HepG2 (cell line): ENCODE measurements around the gene TMOD3. TPM values are rescaled to one million over a fixed set of nuclear protein-coding genes. Genes with fewer than 3 reads are reported as not detected.

Experiments used
- CCDC6 ChIP-seq: sonication (generic); formaldehyde crosslinking; IDR thresholded peaks from 2 replicates; pipeline ENCODE4 v1.8.1; 2022; ENCODE audit warnings: mild to moderate bottlenecking, missing genetic modification reagents, moderate library complexity
- DBP ChIP-seq: sonication (generic); formaldehyde crosslinking; IDR thresholded peaks from 2 replicates; pipeline ENCODE4 v1.4.0; 2020; ENCODE audit warnings: missing genetic modification reagents; ENCODE audit errors: not compliant biosample characterization
- ELK4 ChIP-seq: sonication (generic); formaldehyde crosslinking; IDR thresholded peaks from 2 replicates; pipeline ENCODE4 v1.9.0; 2021; ENCODE audit warnings: missing genetic modification reagents, borderline replicate concordance
- HNRNPK ChIP-seq: fragments of 200-400 bp; formaldehyde crosslinking; IDR thresholded peaks from 2 replicates; pipeline ENCODE4 v1.6.1; 2018; ENCODE audit warnings: low read length, low read depth, moderate library complexity, mild to moderate bottlenecking; ENCODE audit not compliant: poor library complexity, severe bottlenecking
- MLXIP ChIP-seq: sonication (generic); formaldehyde crosslinking; IDR thresholded peaks from 2 replicates; pipeline ENCODE4 v1.9.0; 2021; ENCODE audit warnings: missing genetic modification reagents, borderline replicate concordance
- NCOR1 ChIP-seq: fragments of 200-600 bp; sonication (generic); IDR thresholded peaks from 2 replicates; pipeline ENCODE4 v1.7.0; 2017; ENCODE audit warnings: antibody characterized with exemption, low read length, borderline replicate concordance
- ZC3H4 ChIP-seq: sonication (generic); formaldehyde crosslinking; IDR thresholded peaks from 2 replicates; pipeline ENCODE4 v1.4.0; 2020; ENCODE audit warnings: missing genetic modification reagents, borderline replicate concordance
- ZNF136 ChIP-seq: sonication (generic); formaldehyde crosslinking; IDR thresholded peaks from 2 replicates; pipeline ENCODE4 v1.8.1; 2022; ENCODE audit warnings: low read depth, mild to moderate bottlenecking, moderate library complexity, missing genetic modification reagents
- ZNF142 ChIP-seq: sonication (generic); formaldehyde crosslinking; IDR thresholded peaks from 2 replicates; pipeline ENCODE4 v1.4.0; 2020; ENCODE audit warnings: missing genetic modification reagents
- ZNF317 ChIP-seq: sonication (generic); formaldehyde crosslinking; IDR thresholded peaks from 2 replicates; pipeline ENCODE4 v1.5.0; 2020; ENCODE audit warnings: mild to moderate bottlenecking, missing genetic modification reagents
- ZNF441 ChIP-seq: sonication (generic); formaldehyde crosslinking; IDR thresholded peaks from 2 replicates; pipeline ENCODE4 v1.7.0; 2021; ENCODE audit warnings: missing genetic modification reagents, borderline replicate concordance
- ZNF639 ChIP-seq: conservative IDR thresholded peaks from 2 replicates; pipeline ENCODE4 v1.6.1; 2018; ENCODE audit warnings: missing genetic modification reagents
- ZNF775 ChIP-seq: sonication (generic); formaldehyde crosslinking; IDR thresholded peaks from 2 replicates; pipeline ENCODE4 v1.4.0; 2020; ENCODE audit warnings: missing genetic modification reagents, mild to moderate bottlenecking, moderate library complexity, borderline replicate concordance
- ZNF878 ChIP-seq: sonication (generic); formaldehyde crosslinking; IDR thresholded peaks from 2 replicates; pipeline ENCODE4 v1.8.1; 2023; ENCODE audit warnings: mild to moderate bottlenecking, missing genetic modification reagents, moderate library complexity
- polyA plus RNA-seq, 8 experiments: library from polyadenylated mRNA; depleted of rRNA in 3 of 8; stranded (reverse) in 7 of 8; unstranded in 1 of 8; fragments of >200 nt; fragmentation: Illumina TruSeq in 4 of 8; extraction: Trizol in 4 of 8; gene quantifications; 2 replicates each; pipeline versions ENCODE4 v1.2.1 to v1.2.3, GENCODE V29; 2011 to 2016; ENCODE audit warnings: low read depth in 4 of 8, missing spikeins in 1 of 8, mixed read lengths in 1 of 8; ENCODE audit not compliant: insufficient read depth in 1 of 8
- total RNA-seq, 5 experiments: library from RNA; depleted of rRNA; stranded (reverse); fragments of >200 nt; fragmentation: Illumina TruSeq; extraction: Trizol; gene quantifications; 2 replicates each; pipeline ENCODE4 v1.2.3, GENCODE V29; 2016; ENCODE audit warnings: low read depth in 1 of 5

Gene TMOD3
- total and polyA plus RNA-seq, 2 of the 13 experiments (the other 11 are each of a cell fraction or from before 2014, with no cell fraction given) = 5.1 to 23.2 TPM

GRCh38 chr15:51829376-51830275 lies at the start of gene TMOD3 (continued):
- TF ChIP-seq HNRNPK = peak; percentile 34
- TF ChIP-seq ELK4 (CRISPR knock-in tag) = no peak
- TF ChIP-seq ZNF639 (CRISPR knock-in tag) = no peak
- peak; percentile 81 for TF ChIP-seq CCDC6
- peak; percentile 48 for TF ChIP-seq DBP (CRISPR knock-in tag)
- no peak for TF ChIP-seq ZNF441
- no peak for TF ChIP-seq ZNF775 (CRISPR knock-in tag)
- 0 out of 2 replicates have a peak, but pooled peaks have one; percentile 34 for TF ChIP-seq ZNF136
- TF ChIP-seq ZNF878 (CRISPR knock-in tag) = no peak
- no peak for TF ChIP-seq NCOR1
- TF ChIP-seq ZNF142 (CRISPR knock-in tag) = no peak
- no peak for TF ChIP-seq MLXIP
- no peak; the same call in 1 of the 2 replicates for TF ChIP-seq ZNF317 (CRISPR knock-in tag)
- TF ChIP-seq ZC3H4 = no peak
